ENCODE measurements around the gene POLE. TPM values are rescaled to one million over a fixed set of nuclear protein-coding genes. Genes with fewer than 3 reads are reported as not detected.
A peak's percentile ranks its signal among the peaks of the same experiment; 100 is the strongest.

The POLE gene
- total and polyA plus RNA-seq, 5 donors = 10.6 to 22.1 (median 15.4) TPM

DNA sequence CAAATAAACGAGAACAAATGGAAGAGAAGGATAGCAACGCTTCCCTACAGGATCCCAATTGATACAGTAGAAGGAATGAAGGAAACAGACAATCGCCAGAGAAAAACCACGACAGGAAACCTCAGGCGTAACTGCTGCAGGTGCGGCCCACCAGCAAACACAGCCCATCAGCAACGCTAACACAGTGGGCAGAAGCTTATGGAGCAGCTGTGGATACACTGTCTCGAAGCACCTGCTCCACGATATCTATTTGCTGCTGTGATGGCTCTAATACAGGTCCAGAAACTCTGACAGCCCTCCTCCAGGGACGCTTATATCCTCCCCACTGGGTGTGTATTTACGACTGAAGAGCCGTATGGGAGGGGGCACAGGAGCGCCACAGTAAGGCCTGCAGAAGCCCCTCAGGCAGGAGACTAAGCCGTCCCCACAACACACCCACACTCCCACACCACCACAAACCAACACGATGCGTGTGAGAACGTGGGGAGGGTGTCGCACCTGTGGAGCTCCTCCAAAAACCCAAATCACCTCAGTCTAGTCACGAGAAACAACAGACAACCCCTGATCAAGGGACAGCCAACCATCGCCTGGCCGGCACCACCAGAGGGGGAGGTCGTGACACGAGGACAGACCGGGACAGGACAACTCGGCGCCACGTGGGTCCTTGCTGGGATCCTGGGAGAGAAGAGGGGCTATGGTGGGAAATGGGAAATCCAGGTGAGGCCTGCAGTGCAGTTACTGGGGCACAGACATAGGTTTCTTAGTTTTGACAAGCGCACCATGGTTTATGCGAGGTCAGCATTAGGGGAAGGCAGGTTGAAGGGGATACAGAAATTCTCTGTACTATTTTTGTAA is 24.0 kb downstream of the POLE start:
- 89% methylated on average over 29 of the region's 29 CpGs for WGBS
- Histone ChIP-seq H3K4me3 (ENCODE audit: low read length) (no peak overlapping the region), H3K9me3 (ENCODE audit: control insufficient read depth, low read length) (no peaks in the 10 kb centered on the region), H3K4me1 (ENCODE audit: control insufficient read depth, insufficient read depth, low read length) (no peaks in the 10 kb centered on the region), H3K27me3 (ENCODE audit: control insufficient read depth, insufficient read depth) (no peaks in the 10 kb centered on the region), H3K27ac (ENCODE audit: low read length) (no peak overlapping the region)
- intact Hi-C loops (cut with DNase I) = no loop called here
- no peak for DNase-seq
- ATAC-seq = no peak

DNA sequence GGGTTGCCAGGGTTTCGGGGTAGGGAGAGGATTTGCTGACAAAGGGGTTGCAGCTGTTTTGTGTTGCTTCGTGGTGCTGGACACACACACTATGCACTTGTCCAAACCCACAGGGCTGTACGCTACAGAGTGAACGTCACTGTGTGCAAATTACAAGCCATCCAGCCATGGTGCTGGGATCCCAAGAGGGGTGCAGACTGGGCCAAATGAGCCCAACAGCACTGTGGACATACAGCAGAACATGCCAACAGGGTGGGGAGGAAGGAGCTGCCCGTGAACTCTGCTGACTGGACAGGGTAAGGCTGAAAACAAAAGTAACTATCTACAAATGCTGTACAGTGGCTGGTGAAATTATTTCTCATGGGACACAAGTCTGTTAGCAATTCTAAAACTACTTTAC is 25.2 kb downstream of the POLE start:
- ATAC-seq = peak; percentile 64 to 85
- intact Hi-C loops (cut with DNase I) = no loop called here

DNA sequence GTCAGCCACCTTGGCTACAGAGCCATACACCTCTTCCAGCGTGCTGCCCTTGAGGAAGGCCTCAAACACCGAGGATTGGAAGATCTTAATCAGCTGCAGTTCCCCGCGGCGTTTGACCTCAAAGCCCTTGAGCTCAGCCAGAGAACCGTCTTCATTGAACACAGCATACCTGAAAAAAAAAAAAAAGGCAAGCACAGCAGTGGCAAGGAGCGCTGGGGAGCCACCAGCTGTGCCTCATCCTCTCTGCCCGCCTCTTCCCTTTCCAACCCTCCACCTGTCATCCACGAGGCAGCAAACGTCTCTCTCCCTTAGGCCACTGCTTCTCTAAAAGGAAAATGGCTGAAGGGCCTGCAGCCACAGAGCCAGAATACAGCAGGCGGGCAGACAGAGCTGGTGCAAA is 26.1 kb downstream of the POLE start:
- no peak for DNase-seq
- intact Hi-C loops (cut with DNase I) = no loop called here
- no peak for ATAC-seq
- no peak overlapping the region for H3K4me3 ChIP-seq (ENCODE audit: low read length)
- no peaks in the 10 kb centered on the region for H3K9me3 ChIP-seq (ENCODE audit: control insufficient read depth, low read length)
- no peaks in the 10 kb centered on the region for H3K4me1 ChIP-seq (ENCODE audit: control insufficient read depth, insufficient read depth, low read length)
- WGBS = 85% methylated on average over 11 of the region's 11 CpGs
- no peak overlapping the region for H3K27ac ChIP-seq (ENCODE audit: low read length)
- no peaks in the 10 kb centered on the region for H3K27me3 ChIP-seq (ENCODE audit: control insufficient read depth, insufficient read depth)

More for the DNA sequence above, 25.2 kb downstream of the POLE start:
- WGBS = 67% methylated on average over 5 of the region's 5 CpGs
- H3K4me1 ChIP-seq (ENCODE audit: control insufficient read depth, insufficient read depth, low read length) = no peaks in the 10 kb centered on the region
- H3K4me3 ChIP-seq (ENCODE audit: low read length) = no peak overlapping the region
- H3K27me3 ChIP-seq (ENCODE audit: control insufficient read depth, insufficient read depth) = no peaks in the 10 kb centered on the region
- no peaks in the 10 kb centered on the region for H3K9me3 ChIP-seq (ENCODE audit: control insufficient read depth, low read length)
- no peak overlapping the region for H3K27ac ChIP-seq (ENCODE audit: low read length)
- peak in 2 of 3 donors; percentile 44 to 78 for DNase-seq

DNA sequence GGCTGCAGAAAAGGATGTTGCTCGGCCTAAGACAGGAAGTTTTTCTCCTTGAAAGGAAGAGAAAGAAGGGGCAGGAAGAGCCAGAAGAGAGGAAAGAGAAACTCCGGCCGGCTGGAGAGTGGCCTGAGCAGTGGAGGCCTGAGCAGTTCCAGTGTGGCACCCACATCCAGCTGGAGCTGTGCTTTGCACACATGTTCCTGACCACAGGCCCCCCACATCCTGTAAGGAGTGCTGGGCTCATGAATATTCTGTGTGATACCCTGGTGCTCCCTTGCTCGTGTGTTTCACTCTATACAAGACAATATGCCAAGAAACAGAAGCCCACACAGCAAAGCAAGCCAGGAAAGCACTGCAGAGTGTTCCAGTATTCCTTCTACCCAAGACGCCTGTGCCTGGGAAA is 27.1 kb downstream of the POLE start:
- H3K9me3 ChIP-seq (ENCODE audit: control insufficient read depth, low read length) = no peaks in the 10 kb centered on the region
- intact Hi-C loops (cut with DNase I) = no loop called here
- no peak for ATAC-seq
- 67% methylated on average over 5 of the region's 5 CpGs for WGBS
- H3K27me3 ChIP-seq (ENCODE audit: control insufficient read depth, insufficient read depth) = no peaks in the 10 kb centered on the region
- H3K4me3 ChIP-seq (ENCODE audit: low read length) = no peak overlapping the region
- no peaks in the 10 kb centered on the region for H3K4me1 ChIP-seq (ENCODE audit: control insufficient read depth, insufficient read depth, low read length)
- no peak overlapping the region for H3K27ac ChIP-seq (ENCODE audit: low read length)
- no peak for DNase-seq

DNA sequence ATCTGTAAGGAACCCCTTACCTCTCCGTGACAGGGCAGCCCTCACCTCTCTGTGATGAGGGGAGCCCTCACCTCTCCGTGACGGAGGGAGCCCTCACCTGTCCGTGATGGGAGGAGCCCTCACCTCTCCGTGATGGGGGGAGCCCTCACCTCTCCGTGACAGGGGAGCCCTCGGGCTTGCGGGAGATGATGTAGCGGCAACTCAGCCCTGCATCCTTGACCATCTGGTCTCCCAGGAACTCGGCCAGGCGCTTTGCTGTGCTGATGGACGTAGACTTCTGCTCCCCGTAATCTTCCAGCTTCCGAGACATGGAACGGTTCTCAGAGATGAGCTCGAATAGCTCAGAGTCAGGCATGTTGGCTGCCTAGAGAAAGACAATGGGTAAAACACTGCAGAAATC is 28.0 kb downstream of the POLE start:
- 97% methylated on average over 16 of the region's 16 CpGs for WGBS
- Histone ChIP-seq H3K9me3 (ENCODE audit: control insufficient read depth, low read length) (no peaks in the 10 kb centered on the region), H3K27ac (ENCODE audit: low read length) (no peak overlapping the region), H3K27me3 (ENCODE audit: control insufficient read depth, insufficient read depth) (no peaks in the 10 kb centered on the region), H3K4me3 (ENCODE audit: low read length) (no peak overlapping the region), H3K4me1 (ENCODE audit: control insufficient read depth, insufficient read depth, low read length) (no peaks in the 10 kb centered on the region)
- intact Hi-C loops (cut with DNase I) = no loop called here
- DNase-seq (no peak), ATAC-seq (no peak)

DNA sequence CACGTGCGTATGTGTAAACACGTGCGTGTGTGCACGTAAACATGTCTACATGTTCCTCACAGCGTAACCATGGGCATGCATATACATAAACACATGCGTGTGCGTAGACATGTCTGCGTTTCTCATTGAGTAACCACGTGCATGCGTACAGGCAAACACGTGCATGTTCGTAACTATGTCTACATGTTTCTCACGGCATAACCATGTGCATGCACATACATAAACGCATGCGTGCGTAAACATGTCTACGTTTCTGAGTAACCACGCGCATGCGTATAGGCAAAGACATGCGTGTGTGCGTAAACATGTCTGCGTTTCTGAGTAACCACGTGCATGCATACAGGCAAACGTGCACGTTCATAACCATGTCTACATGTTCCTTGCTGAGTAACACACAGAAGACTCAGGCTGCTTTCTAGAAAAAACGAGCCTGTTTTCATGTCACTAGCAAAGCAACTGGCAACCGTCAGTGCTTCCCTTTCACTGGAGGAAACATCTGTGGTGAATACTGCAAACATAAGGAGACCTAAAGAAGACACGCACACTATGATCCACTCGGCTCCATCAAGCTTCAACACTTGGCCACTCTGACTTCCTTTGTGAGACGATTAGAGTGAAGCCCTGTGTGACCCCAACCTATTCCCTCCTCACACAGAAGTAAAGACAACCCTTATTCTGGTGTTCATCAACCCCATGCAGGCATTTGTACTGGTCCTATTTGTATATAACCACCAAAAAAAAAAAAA is 28.8 kb downstream of the POLE start:
- WGBS = 91% methylated on average over 32 of the region's 32 CpGs

DNA sequence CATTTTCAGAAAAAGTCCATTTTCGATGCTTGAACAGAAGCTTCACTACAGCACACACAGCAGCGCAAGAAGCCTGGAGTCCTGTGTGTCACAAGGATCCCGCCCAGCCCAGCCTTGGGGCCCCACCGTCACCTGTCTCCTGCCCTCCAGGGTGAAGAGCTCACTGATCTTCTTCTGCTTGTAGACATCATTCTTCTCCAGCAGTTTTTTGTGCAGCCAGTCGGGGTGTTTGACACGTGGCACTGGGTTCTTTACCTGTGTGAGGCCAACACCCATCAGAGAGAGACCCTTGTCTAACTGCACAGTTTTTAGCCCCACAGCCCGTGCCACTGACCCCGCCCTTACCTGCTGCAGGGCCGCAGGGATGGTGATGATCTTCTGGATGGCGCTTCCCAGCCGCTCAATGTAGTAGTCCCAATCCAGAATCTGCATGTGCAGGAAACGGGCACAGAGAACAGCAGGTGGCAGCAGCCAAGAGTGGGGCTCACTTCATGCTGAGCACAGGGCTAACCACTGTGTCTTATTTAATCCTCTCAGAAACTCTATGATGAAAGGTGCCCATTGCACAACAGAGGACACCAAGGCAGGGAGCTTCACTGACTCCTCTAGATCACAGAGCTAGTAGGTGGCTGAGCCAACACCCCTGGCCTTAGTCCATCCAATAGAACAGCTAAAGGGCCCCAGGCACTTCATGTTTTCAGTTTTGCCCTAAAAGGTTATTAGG is 30.0 kb downstream of the POLE start:
- Histone ChIP-seq H3K27me3 (ENCODE audit: control insufficient read depth, insufficient read depth) (no peaks in the 10 kb centered on the region), H3K27ac (ENCODE audit: low read length) (no peak overlapping the region), H3K4me1 (ENCODE audit: control insufficient read depth, insufficient read depth, low read length) (no peaks in the 10 kb centered on the region), H3K4me3 (ENCODE audit: low read length) (no peak overlapping the region), H3K9me3 (ENCODE audit: control insufficient read depth, low read length) (no peaks in the 10 kb centered on the region)
- intact Hi-C loops (cut with DNase I) = no loop called here
- no peak for ATAC-seq
- DNase-seq = no peak
- WGBS = 95% methylated on average over 12 of the region's 12 CpGs

More for the DNA sequence above, 28.8 kb downstream of the POLE start:
- Histone ChIP-seq H3K4me1 (ENCODE audit: control insufficient read depth, insufficient read depth, low read length) (no peaks in the 10 kb centered on the region), H3K27me3 (ENCODE audit: control insufficient read depth, insufficient read depth) (no peaks in the 10 kb centered on the region), H3K9me3 (ENCODE audit: control insufficient read depth, low read length) (no peaks in the 10 kb centered on the region), H3K4me3 (ENCODE audit: low read length) (no peak overlapping the region), H3K27ac (ENCODE audit: low read length) (no peak overlapping the region)
- ATAC-seq (no peak), DNase-seq (no peak)
- intact Hi-C loops (cut with DNase I) = no loop called here

DNA sequence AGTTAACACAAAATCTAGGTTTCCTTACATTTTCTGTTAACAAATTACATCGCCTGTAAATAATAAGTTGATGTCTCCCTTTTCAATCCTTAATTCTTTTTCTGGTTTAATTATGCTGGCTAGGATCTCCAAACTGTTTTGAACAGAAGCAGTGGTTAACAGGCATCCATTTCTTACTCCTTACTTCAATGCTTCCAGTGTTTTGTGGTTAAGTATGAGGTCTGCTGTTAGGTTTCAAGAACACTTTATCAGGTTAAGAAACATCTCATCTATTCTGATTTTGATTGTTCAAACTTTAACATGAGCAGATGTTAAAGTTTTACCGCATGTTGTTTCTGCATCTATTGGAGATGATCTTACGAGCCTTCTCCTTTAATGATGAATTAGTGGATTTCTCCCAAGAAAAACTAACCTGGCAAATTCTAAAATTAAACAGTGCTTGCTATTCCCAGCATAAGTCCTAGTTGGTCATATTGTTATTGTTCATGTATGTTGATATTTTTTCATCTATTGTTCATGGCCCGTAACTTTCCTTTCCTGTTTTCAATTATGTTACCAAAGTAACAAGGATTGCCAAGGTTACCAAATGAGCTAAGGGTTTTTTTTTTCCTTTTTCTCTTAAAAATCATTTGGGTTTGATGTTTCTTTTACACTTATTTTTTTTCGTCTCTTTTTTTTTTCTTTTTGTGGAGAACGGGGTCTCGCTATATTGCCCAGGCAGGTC is 33.4 kb downstream of the POLE start:
- Histone ChIP-seq H3K4me3 (ENCODE audit: low read length) (no peak overlapping the region), H3K27ac (ENCODE audit: low read length) (no peak overlapping the region), H3K27me3 (ENCODE audit: control insufficient read depth, insufficient read depth) (no peaks in the 10 kb centered on the region), H3K9me3 (ENCODE audit: control insufficient read depth, low read length) (no peaks in the 10 kb centered on the region), H3K4me1 (ENCODE audit: control insufficient read depth, insufficient read depth, low read length) (no peaks in the 10 kb centered on the region)
- ATAC-seq (no peak), DNase-seq (no peak)
- 88% methylated on average over 7 of the region's 7 CpGs for WGBS
- intact Hi-C loops (cut with DNase I) = no loop called here

DNA sequence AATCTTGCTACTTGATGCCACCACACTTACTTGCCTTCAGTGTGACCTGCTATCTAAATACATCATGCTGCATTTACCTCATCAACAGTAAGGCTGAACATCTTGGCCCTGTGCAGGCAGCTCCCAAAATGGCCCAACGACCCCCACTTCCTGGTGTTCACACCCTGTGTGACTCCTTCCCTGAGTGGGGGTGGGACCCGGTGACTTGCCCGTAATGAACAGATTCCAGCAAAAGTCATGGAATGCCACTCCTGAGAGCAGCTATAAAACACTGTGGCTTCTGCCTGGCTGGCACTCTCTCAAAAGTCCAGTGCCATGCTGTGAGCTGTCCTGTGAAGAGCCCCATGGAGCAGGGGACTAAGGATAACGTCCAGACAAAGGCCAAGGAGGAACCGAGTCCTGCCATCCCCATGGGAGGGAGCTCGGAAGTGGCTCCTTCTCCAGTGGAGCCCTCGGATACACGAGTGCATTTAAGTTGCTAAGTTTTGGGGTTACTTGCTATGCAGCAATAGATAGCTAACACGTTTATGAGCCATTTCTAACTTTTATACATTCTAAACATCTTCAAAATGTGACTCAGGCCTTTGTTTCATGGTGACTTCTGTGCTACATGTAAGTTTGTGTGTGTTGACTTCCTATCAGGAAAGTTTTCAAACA is 35.6 kb downstream of the POLE start:
- Histone ChIP-seq H3K27me3 (ENCODE audit: control insufficient read depth, insufficient read depth) (no peaks in the 10 kb centered on the region), H3K9me3 (ENCODE audit: control insufficient read depth, low read length) (no peaks in the 10 kb centered on the region), H3K4me3 (ENCODE audit: low read length) (no peak overlapping the region), H3K4me1 (ENCODE audit: control insufficient read depth, insufficient read depth, low read length) (no peaks in the 10 kb centered on the region), H3K27ac (ENCODE audit: low read length) (no peak overlapping the region)
- DNase-seq = no peak
- WGBS = 85% methylated on average over 9 of the region's 9 CpGs
- intact Hi-C loops (cut with DNase I) = no loop called here
- no peak for ATAC-seq

DNA sequence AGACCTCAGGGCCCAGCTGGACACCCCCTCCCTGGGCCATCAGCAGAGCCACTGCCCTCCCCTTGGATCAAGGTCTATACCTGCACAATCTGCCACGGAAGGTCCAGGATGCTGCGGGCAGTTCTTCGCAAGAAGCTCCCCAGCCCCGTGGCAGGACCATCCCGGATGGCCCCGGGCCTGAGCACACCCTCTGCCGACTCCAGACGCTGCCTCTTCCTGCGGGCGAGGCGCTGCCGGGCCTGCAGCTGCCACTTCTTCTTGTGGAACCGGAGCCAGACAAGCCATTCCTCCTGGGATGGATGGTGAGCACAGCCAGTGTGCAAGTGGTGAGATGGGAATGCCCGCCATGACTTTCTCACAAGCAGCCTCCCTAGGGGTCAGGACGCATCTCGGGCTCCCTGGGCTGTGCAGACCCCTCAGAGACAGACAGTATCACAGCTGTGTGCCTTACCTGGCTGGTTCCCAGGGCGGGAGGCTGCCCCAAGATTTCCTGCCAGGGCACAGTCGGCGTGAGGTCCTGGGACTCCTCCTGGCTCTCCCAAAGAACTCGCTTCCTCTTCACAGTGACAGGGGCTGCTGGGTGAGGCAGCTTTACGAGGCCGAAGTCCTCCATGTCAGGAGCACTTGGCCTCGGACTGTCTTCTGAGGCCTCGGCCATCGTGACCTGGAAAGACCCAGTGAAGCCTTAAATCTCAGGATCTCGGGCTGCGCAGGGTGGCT is 37.8 kb downstream of the POLE start:
- Histone ChIP-seq H3K4me3 (ENCODE audit: low read length) (no peak overlapping the region), H3K4me1 (ENCODE audit: control insufficient read depth, insufficient read depth, low read length) (no peaks in the 10 kb centered on the region), H3K27me3 (ENCODE audit: control insufficient read depth, insufficient read depth) (no peaks in the 10 kb centered on the region), H3K9me3 (ENCODE audit: control insufficient read depth, low read length) (no peaks in the 10 kb centered on the region), H3K27ac (ENCODE audit: low read length) (no peak overlapping the region)
- DNase-seq (no peak), ATAC-seq (peak in 1 of 2 donors; percentile 31)
- intact Hi-C loops (cut with DNase I) = no loop called here
- WGBS = 95% methylated on average over 27 of the region's 27 CpGs

Data from right cardiac atrium (tissue), 5 donors.